ENCODE data around the gene PPFIA1.

PPFIA1 gene

GRCh38 chr11:70307176-70307575, 36.7 kb downstream of the PPFIA1 start:
- no peak overlapping the region for H3K27ac ChIP-seq (replicated peaks)
- no peaks in the 10 kb centered on the region for H3K27me3 ChIP-seq (ENCODE audit: insufficient read depth, poor library complexity, severe bottlenecking)
- H3K4me3 ChIP-seq (replicated peaks; ENCODE audit: insufficient read depth, low read length), result no peak overlapping the region
- DNase-seq (ENCODE audit: low read depth in 1 of 2, low spot score in 1 of 2), result no peak
- no peak for TF ChIP-seq POLR2AphosphoS5 (IDR thresholded peaks at IDR 0.05; ENCODE audit: low read depth)
- no peak for TF ChIP-seq REST (IDR thresholded peaks at IDR 0.05; ENCODE audit: insufficient replicate concordance, low read depth)
- no peak for TF ChIP-seq GABPA (IDR thresholded peaks at IDR 0.05; ENCODE audit: low read depth)
- TF ChIP-seq SPI1 (IDR thresholded peaks at IDR 0.05; ENCODE audit: borderline replicate concordance, low read depth), result no peak
- no peak for TF ChIP-seq CTCF (IDR thresholded peaks at IDR 0.05; ENCODE audit: insufficient read depth, low read length)

- Histone ChIP-seq H3K4me3 (replicated peaks; ENCODE audit: insufficient read depth, low read length) (no peak overlapping the region), H3K27ac (replicated peaks) (no peak overlapping the region), H3K27me3 (ENCODE audit: insufficient read depth, poor library complexity, severe bottlenecking) (no peaks in the 10 kb centered on the region)
- DNase-seq (ENCODE audit: low read depth in 1 of 2, low spot score in 1 of 2), result no peak
- TF ChIP-seq SPI1 (IDR thresholded peaks at IDR 0.05; ENCODE audit: borderline replicate concordance, low read depth) (no peak), CTCF (IDR thresholded peaks at IDR 0.05; ENCODE audit: insufficient read depth, low read length) (no peak), POLR2AphosphoS5 (IDR thresholded peaks at IDR 0.05; ENCODE audit: low read depth) (no peak)
These were observed 41.1 kb downstream of the PPFIA1 start for GRCh38 chr11:70311616-70312015.

GRCh38 chr11:70312401-70313357, 42.2 kb downstream of the PPFIA1 start:
- no peak for DNase-seq (ENCODE audit: low read depth in 1 of 2, low spot score in 1 of 2)
- Histone ChIP-seq H3K27me3 (ENCODE audit: insufficient read depth, poor library complexity, severe bottlenecking) (no peaks in the 10 kb centered on the region), H3K27ac (replicated peaks) (no peak overlapping the region), H3K4me3 (replicated peaks; ENCODE audit: insufficient read depth, low read length) (no peak overlapping the region)
- no peak for TF ChIP-seq GABPA (IDR thresholded peaks at IDR 0.05; ENCODE audit: low read depth)
- no peak for TF ChIP-seq SPI1 (IDR thresholded peaks at IDR 0.05; ENCODE audit: borderline replicate concordance, low read depth)
- no peak for TF ChIP-seq CTCF (IDR thresholded peaks at IDR 0.05; ENCODE audit: insufficient read depth, low read length)
- no peak for TF ChIP-seq REST (IDR thresholded peaks at IDR 0.05; ENCODE audit: insufficient replicate concordance, low read depth)
- no peak for TF ChIP-seq POLR2AphosphoS5 (IDR thresholded peaks at IDR 0.05; ENCODE audit: low read depth)

Measured in HL-60 (cell line).